Ishikawa (cell line): ENCODE measurements around the gene MYO5B.

Experiments used
- RAD21 ChIP-seq: IDR thresholded peaks from 2 replicates; pipeline ENCODE4 v1.6.1; 2012; ENCODE audit warnings: low read depth
- YY1 ChIP-seq: IDR thresholded peaks from 2 replicates; pipeline ENCODE4 v1.6.1; 2012; ENCODE audit warnings: low read depth
- TF ChIP-seq, protein P1 (sequence below): IDR thresholded peaks from 2 replicates; pipeline ENCODE4 v1.6.1; 2012
- TF ChIP-seq, protein P2 (sequence below): IDR thresholded peaks from 2 replicates; pipeline ENCODE4 v1.6.1; 2012; ENCODE audit warnings: low read depth, mild to moderate bottlenecking

DNA sequence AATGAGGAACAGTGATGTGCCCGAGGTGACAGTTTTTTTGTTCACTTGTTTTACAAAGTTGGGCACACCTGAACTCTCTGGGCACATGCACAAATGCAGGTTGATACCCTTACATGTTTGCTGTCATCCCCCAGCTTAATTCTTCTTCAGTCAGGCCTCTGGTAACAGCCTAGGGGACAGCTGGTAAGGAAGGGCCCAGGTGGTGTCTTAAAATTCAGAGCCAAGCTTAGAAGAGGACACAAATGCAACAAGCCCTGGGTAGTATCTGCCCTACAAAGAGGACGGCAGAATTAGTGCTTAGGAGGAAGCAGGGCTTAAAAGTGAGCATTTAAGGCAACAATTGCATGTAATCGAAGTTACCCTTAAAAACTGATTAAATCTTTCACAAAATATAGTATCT is 209.7 kb downstream of the MYO5B start:
- TF ChIP-seq YY1: no peak
- TF ChIP-seq, protein P1, sequence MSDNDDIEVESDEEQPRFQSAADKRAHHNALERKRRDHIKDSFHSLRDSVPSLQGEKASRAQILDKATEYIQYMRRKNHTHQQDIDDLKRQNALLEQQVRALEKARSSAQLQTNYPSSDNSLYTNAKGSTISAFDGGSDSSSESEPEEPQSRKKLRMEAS: no peak
- TF ChIP-seq RAD21: no peak
- TF ChIP-seq, protein P2, sequence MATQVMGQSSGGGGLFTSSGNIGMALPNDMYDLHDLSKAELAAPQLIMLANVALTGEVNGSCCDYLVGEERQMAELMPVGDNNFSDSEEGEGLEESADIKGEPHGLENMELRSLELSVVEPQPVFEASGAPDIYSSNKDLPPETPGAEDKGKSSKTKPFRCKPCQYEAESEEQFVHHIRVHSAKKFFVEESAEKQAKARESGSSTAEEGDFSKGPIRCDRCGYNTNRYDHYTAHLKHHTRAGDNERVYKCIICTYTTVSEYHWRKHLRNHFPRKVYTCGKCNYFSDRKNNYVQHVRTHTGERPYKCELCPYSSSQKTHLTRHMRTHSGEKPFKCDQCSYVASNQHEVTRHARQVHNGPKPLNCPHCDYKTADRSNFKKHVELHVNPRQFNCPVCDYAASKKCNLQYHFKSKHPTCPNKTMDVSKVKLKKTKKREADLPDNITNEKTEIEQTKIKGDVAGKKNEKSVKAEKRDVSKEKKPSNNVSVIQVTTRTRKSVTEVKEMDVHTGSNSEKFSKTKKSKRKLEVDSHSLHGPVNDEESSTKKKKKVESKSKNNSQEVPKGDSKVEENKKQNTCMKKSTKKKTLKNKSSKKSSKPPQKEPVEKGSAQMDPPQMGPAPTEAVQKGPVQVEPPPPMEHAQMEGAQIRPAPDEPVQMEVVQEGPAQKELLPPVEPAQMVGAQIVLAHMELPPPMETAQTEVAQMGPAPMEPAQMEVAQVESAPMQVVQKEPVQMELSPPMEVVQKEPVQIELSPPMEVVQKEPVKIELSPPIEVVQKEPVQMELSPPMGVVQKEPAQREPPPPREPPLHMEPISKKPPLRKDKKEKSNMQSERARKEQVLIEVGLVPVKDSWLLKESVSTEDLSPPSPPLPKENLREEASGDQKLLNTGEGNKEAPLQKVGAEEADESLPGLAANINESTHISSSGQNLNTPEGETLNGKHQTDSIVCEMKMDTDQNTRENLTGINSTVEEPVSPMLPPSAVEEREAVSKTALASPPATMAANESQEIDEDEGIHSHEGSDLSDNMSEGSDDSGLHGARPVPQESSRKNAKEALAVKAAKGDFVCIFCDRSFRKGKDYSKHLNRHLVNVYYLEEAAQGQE: no peak
